ENCODE data around the gene ACVRL1.

The ACVRL1 gene

GRCh38 chr12:51959921-51960320 is 52.6 kb downstream of the ACVRL1 start:
- no peak overlapping the region for H3K27ac ChIP-seq (ENCODE audit: low read depth, low read length)

DNA sequence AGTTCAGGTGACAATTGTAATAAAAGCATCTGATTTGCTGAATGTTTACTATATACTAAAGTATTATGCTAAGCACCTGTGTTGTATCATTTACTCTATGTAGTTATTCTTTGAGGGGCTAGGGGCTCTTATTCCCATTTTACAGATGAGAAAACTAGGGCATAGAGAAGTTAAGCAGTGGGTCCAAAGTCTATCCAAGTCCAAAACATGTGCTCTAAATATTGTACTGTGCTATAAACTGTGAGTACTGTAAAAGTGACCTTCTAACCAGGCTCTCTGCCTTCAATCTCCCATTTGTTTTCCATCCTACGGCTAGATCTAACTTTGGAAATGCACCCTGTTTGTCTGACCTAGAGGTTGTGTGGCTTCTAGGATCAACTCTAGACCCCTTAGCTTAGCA is 53.2 kb downstream of the ACVRL1 start:
- H3K27me3 ChIP-seq (ENCODE audit: control insufficient read depth, low read length): no peaks in the 10 kb centered on the region
- peaks cover 11% of the 10 kb centered on the region for H3K4me1 ChIP-seq (ENCODE audit: control insufficient read depth, low read length)
- H3K4me2 ChIP-seq (ENCODE audit: low read length): no peak overlapping the region
- H3K27ac ChIP-seq (ENCODE audit: low read depth, low read length): no peak overlapping the region
- H3K9me3 ChIP-seq (ENCODE audit: control insufficient read depth, insufficient read depth, low read length): no peaks in the 10 kb centered on the region
- peaks cover 59% of the 10 kb centered on the region for H3K79me2 ChIP-seq (ENCODE audit: control insufficient read depth, low read length)
- H3K4me3 ChIP-seq (ENCODE audit: low read length): no peak overlapping the region
- H3F3A ChIP-seq (ENCODE audit: control insufficient read depth, insufficient read depth): 0 out of 2 replicates have a peak, but pooled peaks cover 4% of the 10 kb centered on the region
- no peaks in the 10 kb centered on the region for H3K9me2 ChIP-seq (replicated peaks; ENCODE audit: control insufficient read depth, low read length)
- no peak for TF ChIP-seq EZH2phosphoT487 (IDR thresholded peaks at IDR 0.05; ENCODE audit: borderline replicate concordance, low read length)
- TF ChIP-seq CTCF (IDR thresholded peaks at IDR 0.05; ENCODE audit: low read depth, low read length, poor library complexity, severe bottlenecking): no peak
- H4K20me1 ChIP-seq (ENCODE audit: control insufficient read depth, insufficient read depth, low read depth, low read length): no peaks in the 10 kb centered on the region
- H3K36me3 ChIP-seq (ENCODE audit: control insufficient read depth, low read length): peaks cover 6% of the 10 kb centered on the region

More at GRCh38 chr12:51959921-51960320, 52.6 kb downstream of the ACVRL1 start:
- Histone ChIP-seq H3K9me2 (replicated peaks; ENCODE audit: control insufficient read depth, low read length) (no peaks in the 10 kb centered on the region), H3F3A (ENCODE audit: control insufficient read depth, insufficient read depth) (0 out of 2 replicates have a peak, but pooled peaks cover 4% of the 10 kb centered on the region), H3K4me1 (ENCODE audit: control insufficient read depth, low read length) (peaks cover 17% of the 10 kb centered on the region), H3K4me3 (ENCODE audit: low read length) (no peak overlapping the region), H3K79me2 (ENCODE audit: control insufficient read depth, low read length) (peaks cover 63% of the 10 kb centered on the region), H3K4me2 (ENCODE audit: low read length) (no peak overlapping the region), H3K9me3 (ENCODE audit: control insufficient read depth, insufficient read depth, low read length) (no peaks in the 10 kb centered on the region), H3K27me3 (ENCODE audit: control insufficient read depth, low read length) (no peaks in the 10 kb centered on the region), H3K36me3 (ENCODE audit: control insufficient read depth, low read length) (peaks cover 6% of the 10 kb centered on the region), H4K20me1 (ENCODE audit: control insufficient read depth, insufficient read depth, low read depth, low read length) (0 out of 2 replicates have a peak, but pooled peaks cover 3% of the 10 kb centered on the region)
- TF ChIP-seq CTCF (IDR thresholded peaks at IDR 0.05; ENCODE audit: low read depth, low read length, poor library complexity, severe bottlenecking) (no peak), EZH2phosphoT487 (IDR thresholded peaks at IDR 0.05; ENCODE audit: borderline replicate concordance, low read length) (no peak)

DNA sequence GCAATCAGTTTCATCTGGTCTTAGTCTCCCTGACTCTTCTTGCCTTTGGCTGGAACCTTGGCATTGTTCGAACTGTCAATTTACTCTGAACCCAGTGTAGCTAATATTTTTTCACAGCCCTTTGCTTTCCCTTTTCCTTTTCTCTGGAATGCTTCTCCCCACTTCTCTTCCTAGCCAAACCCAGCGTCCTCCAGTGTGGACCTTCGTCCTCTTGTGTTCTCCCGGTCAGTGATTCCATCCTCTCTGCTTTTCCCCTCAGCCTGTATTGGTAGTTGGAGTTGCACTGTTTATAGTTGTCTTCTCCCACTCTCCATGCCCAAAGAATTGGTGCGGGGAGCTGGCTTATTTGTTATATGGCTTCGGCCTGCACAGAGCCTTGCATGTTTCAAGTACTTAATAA is 53.6 kb downstream of the ACVRL1 start:
- Histone ChIP-seq H3K79me2 (ENCODE audit: control insufficient read depth, low read length) (peaks cover 58% of the 10 kb centered on the region), H3K27ac (ENCODE audit: low read depth, low read length) (no peak overlapping the region), H3K4me2 (ENCODE audit: low read length) (no peak overlapping the region), H3K36me3 (ENCODE audit: control insufficient read depth, low read length) (peaks cover 6% of the 10 kb centered on the region), H3F3A (ENCODE audit: control insufficient read depth, insufficient read depth) (0 out of 2 replicates have a peak, but pooled peaks cover 4% of the 10 kb centered on the region), H3K4me1 (ENCODE audit: control insufficient read depth, low read length) (peaks cover 7% of the 10 kb centered on the region), H3K4me3 (ENCODE audit: low read length) (no peak overlapping the region), H4K20me1 (ENCODE audit: control insufficient read depth, insufficient read depth, low read depth, low read length) (no peaks in the 10 kb centered on the region), H3K27me3 (ENCODE audit: control insufficient read depth, low read length) (no peaks in the 10 kb centered on the region), H3K9me3 (ENCODE audit: control insufficient read depth, insufficient read depth, low read length) (no peaks in the 10 kb centered on the region), H3K9me2 (replicated peaks; ENCODE audit: control insufficient read depth, low read length) (no peaks in the 10 kb centered on the region)
- TF ChIP-seq EZH2phosphoT487 (IDR thresholded peaks at IDR 0.05; ENCODE audit: borderline replicate concordance, low read length): no peak
- no peak for TF ChIP-seq CTCF (IDR thresholded peaks at IDR 0.05; ENCODE audit: low read depth, low read length, poor library complexity, severe bottlenecking)
